Endothelial cell of umbilical vein (primary cell): ENCODE data around the gene D2HGDH. TPM values are rescaled to one million over a fixed set of nuclear protein-coding genes. Genes with fewer than 3 reads are reported as not detected.

Experiments
- BruUV-seq: library from RNA; stranded (reverse); fragments of 400-500 nt; replicated peaks from 2 replicates; lab custom pipeline; 2021; lab: Mats Ljungman, UMichigan
- CTCF ChIA-PET: fragments of 300-600, 350-600 bp; sonication (Branson Sonifier 250); formaldehyde crosslinking; loops from one replicate; lab custom pipeline; 2021; ENCODE audit warnings: antibody characterized with exemption, inconsistent platforms; lab: Charles Lee
- POLR2A ChIA-PET: fragments of 300-600, 350-600 bp; sonication (Branson Sonifier 250); formaldehyde crosslinking; loops from one replicate; lab custom pipeline; 2021; ENCODE audit warnings: antibody characterized with exemption, inconsistent platforms; lab: Charles Lee
- DNase-seq: peaks from one replicate; pipeline ENCODE4 v3.0.0-alpha.2; 2011; ENCODE audit warnings: low read depth, low spot score
- FAIRE-seq: peaks from 2 replicates; lab custom pipeline; 2011; peaks lifted over from hg19 to GRCh38; lab: Jason Lieb, UNC
- H2AFZ ChIP-seq: 2 replicates; pipeline ENCODE4 v1.6.0; 2012; ENCODE audit warnings: low read depth, low read length, control low read depth, inconsistent platforms
- H3K27ac ChIP-seq: 2 replicates; pipeline ENCODE4 v1.5.1; 2011; ENCODE audit warnings: low read depth, mild to moderate bottlenecking, control low read depth, low read length, moderate library complexity; ENCODE audit not compliant: insufficient read depth
- H3K27me3 ChIP-seq, 2 experiments: 2 replicates each; pipeline versions ENCODE4 v1.6.0 to v1.6.1; 2011; ENCODE audit warnings: low read length in 2 of 2, mixed read lengths in 1 of 2; ENCODE audit not compliant: control insufficient read depth in 2 of 2, insufficient read depth in 2 of 2
- H3K36me3 ChIP-seq, 2 experiments: 2 replicates in 1 of 2; 3 replicates in 1 of 2; pipeline ENCODE4 v1.5.1; 2011; ENCODE audit warnings: low read length in 2 of 2, mild to moderate bottlenecking in 1 of 2, moderate library complexity in 1 of 2; ENCODE audit not compliant: control insufficient read depth in 2 of 2, insufficient read depth in 2 of 2; ENCODE audit errors: extremely low read depth in 1 of 2
- H3K4me1 ChIP-seq: 3 replicates; pipeline ENCODE4 v1.5.1; 2011; ENCODE audit warnings: mild to moderate bottlenecking, low read length; ENCODE audit not compliant: control insufficient read depth, insufficient read depth; ENCODE audit errors: extremely low read depth
- H3K4me2 ChIP-seq: 2 replicates; pipeline ENCODE4 v1.6.1; 2011; ENCODE audit warnings: low read length, control low read depth, mixed read lengths; ENCODE audit not compliant: insufficient read depth
- H3K4me3 ChIP-seq, 3 experiments: fragments of 200-600 bp in 1 of 3; sonication (generic), shearing (Covaris generic) in 1 of 3; replicated peaks in 1 of 3; 2 replicates each; pipeline ENCODE4 v1.5.1; 2011 to 2016; ENCODE audit warnings: control low read depth in 3 of 3, low read length in 3 of 3, mild to moderate bottlenecking in 2 of 3, inconsistent platforms in 1 of 3, low read depth in 1 of 3, moderate library complexity in 1 of 3; ENCODE audit not compliant: insufficient read depth in 1 of 3
- H3K79me2 ChIP-seq: 2 replicates; pipeline ENCODE4 v1.6.0; 2012; ENCODE audit warnings: low read length, inconsistent platforms; ENCODE audit not compliant: control insufficient read depth, insufficient read depth
- H3K9ac ChIP-seq: replicated peaks from 2 replicates; pipeline ENCODE3; 2011; ENCODE audit warnings: low read length, control low read depth; ENCODE audit not compliant: insufficient read depth; ENCODE audit errors: extremely low read depth
- H3K9me1 ChIP-seq: replicated peaks from 3 replicates; pipeline ENCODE4 v1.6.0; 2011; ENCODE audit warnings: mild to moderate bottlenecking, low read length; ENCODE audit not compliant: control insufficient read depth, insufficient read depth; ENCODE audit errors: extremely low read depth
- H3K9me3 ChIP-seq: replicated peaks from 2 replicates; pipeline ENCODE4 v1.5.1; 2012; ENCODE audit warnings: low read length, inconsistent platforms; ENCODE audit not compliant: control insufficient read depth, insufficient read depth
- H4K20me1 ChIP-seq: replicated peaks from 2 replicates; pipeline ENCODE3; 2011; ENCODE audit warnings: mild to moderate bottlenecking, low read length; ENCODE audit not compliant: control insufficient read depth, insufficient read depth; ENCODE audit errors: extremely low read depth
- CTCF ChIP-seq, 2 donors: IDR thresholded peaks; 1 replicate in 1 of 2; 2 replicates in 1 of 2; pipeline ENCODE4 v1.5.1; 2011; ENCODE audit warnings: low read length in 2 of 2, mild to moderate bottlenecking in 2 of 2, moderate library complexity in 2 of 2, control low read depth in 1 of 2, inconsistent platforms in 1 of 2, low read depth in 1 of 2; ENCODE audit not compliant: insufficient read depth in 1 of 2; ENCODE audit errors: extremely low read depth in 1 of 2
- EZH2 ChIP-seq: IDR thresholded peaks from 2 replicates; pipeline ENCODE4 v1.6.1; 2012; ENCODE audit warnings: borderline replicate concordance, low read depth, mild to moderate bottlenecking, moderate library complexity, low read length, inconsistent platforms; ENCODE audit not compliant: severe bottlenecking
- FOS ChIP-seq: IDR thresholded peaks from 2 replicates; pipeline ENCODE4 v1.6.1; 2011; ENCODE audit warnings: mild to moderate bottlenecking, low read length, moderate library complexity, borderline replicate concordance; ENCODE audit not compliant: insufficient read depth
- GATA2 ChIP-seq: IDR thresholded peaks from 2 replicates; pipeline ENCODE4 v1.7.0; 2011; ENCODE audit warnings: low read depth, mild to moderate bottlenecking, moderate library complexity, mixed read lengths, low read length; ENCODE audit not compliant: insufficient read length, insufficient read depth
- JUN ChIP-seq: IDR thresholded peaks from 2 replicates; pipeline ENCODE4 v1.6.1; 2011; ENCODE audit warnings: borderline replicate concordance, low read depth; ENCODE audit not compliant: insufficient read length, insufficient read depth
- MYC ChIP-seq: IDR thresholded peaks from one replicate; pipeline ENCODE4 v1.6.1; 2011; ENCODE audit warnings: mild to moderate bottlenecking, low read depth, low read length
- POLR2A ChIP-seq: IDR thresholded peaks from 2 replicates; pipeline ENCODE4 v1.6.1; 2012; ENCODE audit warnings: low read depth, mild to moderate bottlenecking, control low read depth, low read length
- POLR2AphosphoS5 ChIP-seq: IDR thresholded peaks from 2 replicates; pipeline ENCODE4 v1.6.1; 2012; ENCODE audit warnings: low read depth, mild to moderate bottlenecking, control low read depth, low read length, moderate library complexity; ENCODE audit not compliant: insufficient read depth
- dilution Hi-C: fragments of 300-500 bp; cut with MboI; formaldehyde crosslinking; loops from one replicate; pipeline ENCODE4 v1.15.0; 2019; ENCODE audit warnings: low sequenced_read_pairs; ENCODE audit not compliant: extremely low pct_ligation_motif_present
- intact Hi-C: fragments of 100-400 bp; cut with micrococcal nuclease; formaldehyde crosslinking; loops from one replicate; pipeline ENCODE4 v1.10.0; 2022
- polyA plus RNA-seq, 4 experiments: library from polyadenylated mRNA; depleted of rRNA in 3 of 4; stranded (reverse) in 3 of 4; unstranded in 1 of 4; fragments of >200 nt; gene quantifications; 2 replicates each; pipeline versions ENCODE4 v1.2.1 to v1.2.3, GENCODE V29; 2011 to 2012; ENCODE audit warnings: missing spikeins in 1 of 4
- total RNA-seq: library from RNA; stranded (reverse); gene quantifications from 2 replicates; pipeline ENCODE4 v1.2.3, GENCODE V29; 2021
- TF ChIP-seq, protein P1 (sequence below): IDR thresholded peaks from 2 replicates; pipeline ENCODE4 v1.6.1; 2011; ENCODE audit not compliant: insufficient read depth, insufficient read length

Gene D2HGDH
- total and polyA plus RNA-seq, 2 donors (not counting 3 experiments of a cell fraction or from before 2014, with no cell fraction given): 22.3 TPM

DNA sequence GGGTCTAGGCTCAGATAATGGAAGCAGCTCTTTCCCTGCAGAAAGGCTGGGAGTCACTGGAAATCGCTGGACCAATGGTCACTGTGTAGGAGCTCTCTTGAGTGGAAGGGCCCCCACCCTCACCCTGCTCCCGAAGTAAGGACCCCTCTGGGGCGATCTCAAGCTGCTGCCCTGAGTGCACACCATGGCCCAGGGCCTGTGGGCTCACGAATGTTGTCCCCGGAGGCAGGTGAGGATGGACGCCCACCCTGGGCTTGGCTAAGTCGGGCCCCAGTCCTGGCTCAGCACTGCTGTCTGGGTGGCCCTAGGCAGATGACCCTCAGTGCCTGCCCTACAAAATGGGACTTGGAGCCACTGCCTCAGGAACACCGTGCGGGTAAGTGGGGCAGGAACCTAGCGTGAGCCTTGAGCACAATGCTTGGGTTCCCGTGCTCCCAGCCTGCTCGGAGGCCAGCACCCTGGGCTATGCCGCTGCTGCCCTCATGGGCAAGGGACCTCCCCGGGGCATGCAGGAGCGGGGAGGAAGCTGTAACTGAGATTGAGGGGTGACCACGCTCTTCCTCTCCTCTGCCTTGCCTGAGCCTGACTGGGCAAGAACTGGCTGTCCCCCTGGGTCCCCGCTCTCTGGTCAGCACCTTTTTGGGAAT, 3.7 kb downstream of the D2HGDH start:
- Histone ChIP-seq H4K20me1 (no peaks in the 10 kb centered on the region), H3K4me3 (no peak overlapping the region), H3K36me3 (peaks cover 0 to 1% of the 10 kb centered on the region in 2 experiments), H3K9me3 (no peaks in the 10 kb centered on the region), H3K4me1 (peaks cover 12% of the 10 kb centered on the region), H3K9ac (no peak overlapping the region), H2AFZ (no peak overlapping the region), H3K4me2 (no peak overlapping the region), H3K27me3 (no peaks in the 10 kb centered on the region), H3K79me2 (no peaks in the 10 kb centered on the region), H3K27ac (no peak overlapping the region), H3K9me1 (no peaks in the 10 kb centered on the region)
- intact Hi-C loops: loop anchor here (5.0 kb wide), 1 partner anchor 381 kb away; the partner anchor contains the start of gene FARP2
- dilution Hi-C loops: no loop called here
- ChIA-PET POLR2A (no interaction called here), CTCF (no interaction called here)
- DNase-seq (no peak), FAIRE-seq (no peak)
- TF ChIP-seq POLR2AphosphoS5: no peak
- TF ChIP-seq CTCF (IDR thresholded peaks at IDR 0.05; ENCODE audit: extremely low read depth in 1 of 2, insufficient read depth in 1 of 2, low read depth in 1 of 2, low read length in 2 of 2): no peak
- no peak for TF ChIP-seq FOS
- no peak for TF ChIP-seq GATA2
- no peak for TF ChIP-seq JUN
- TF ChIP-seq EZH2: no peak
- TF ChIP-seq MYC: no peak
- TF ChIP-seq, protein P1, sequence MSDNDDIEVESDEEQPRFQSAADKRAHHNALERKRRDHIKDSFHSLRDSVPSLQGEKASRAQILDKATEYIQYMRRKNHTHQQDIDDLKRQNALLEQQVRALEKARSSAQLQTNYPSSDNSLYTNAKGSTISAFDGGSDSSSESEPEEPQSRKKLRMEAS: no peak
- no peak for TF ChIP-seq POLR2A
- BruUV-seq: no TSS peak
